ENCODE measurements around the gene TMOD4.

Gene TMOD4

DNA sequence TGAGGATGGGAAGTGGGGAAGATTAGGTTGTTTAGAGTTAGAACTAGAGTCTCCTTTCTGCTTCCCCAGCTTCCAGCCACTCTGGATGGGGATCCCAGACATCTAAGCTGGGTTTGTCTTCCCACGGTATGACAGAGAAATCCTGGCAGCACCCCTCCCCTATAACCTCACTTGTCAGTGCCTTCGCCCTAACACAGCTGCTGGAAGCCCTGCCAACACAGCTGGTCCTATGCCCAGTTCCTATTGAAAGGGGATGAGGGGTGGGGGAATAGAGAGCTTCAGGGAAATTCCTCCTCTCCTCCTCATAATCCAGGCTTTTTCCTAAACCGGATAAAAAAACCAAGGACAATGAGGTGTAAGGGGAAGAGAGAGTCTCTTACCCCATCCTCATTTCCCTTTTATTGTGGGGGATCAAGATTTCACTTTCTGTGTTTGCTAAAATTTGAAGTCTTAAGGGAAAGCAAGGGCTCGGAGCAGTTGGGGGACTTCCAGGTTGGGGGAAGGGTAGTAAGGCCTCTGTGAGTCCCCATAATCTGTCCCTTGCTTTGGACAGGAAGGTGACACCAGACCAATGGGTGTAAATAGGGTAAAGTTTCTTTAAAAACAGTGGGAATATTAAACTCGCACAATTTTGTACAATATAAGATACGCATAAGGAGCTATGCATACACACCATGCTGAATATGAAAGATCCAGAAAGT is 590 bp downstream of the TMOD4 start:
- DNase-seq (ENCODE audit: extremely low read depth, low read depth): no peak
- TF ChIP-seq, protein P1, sequence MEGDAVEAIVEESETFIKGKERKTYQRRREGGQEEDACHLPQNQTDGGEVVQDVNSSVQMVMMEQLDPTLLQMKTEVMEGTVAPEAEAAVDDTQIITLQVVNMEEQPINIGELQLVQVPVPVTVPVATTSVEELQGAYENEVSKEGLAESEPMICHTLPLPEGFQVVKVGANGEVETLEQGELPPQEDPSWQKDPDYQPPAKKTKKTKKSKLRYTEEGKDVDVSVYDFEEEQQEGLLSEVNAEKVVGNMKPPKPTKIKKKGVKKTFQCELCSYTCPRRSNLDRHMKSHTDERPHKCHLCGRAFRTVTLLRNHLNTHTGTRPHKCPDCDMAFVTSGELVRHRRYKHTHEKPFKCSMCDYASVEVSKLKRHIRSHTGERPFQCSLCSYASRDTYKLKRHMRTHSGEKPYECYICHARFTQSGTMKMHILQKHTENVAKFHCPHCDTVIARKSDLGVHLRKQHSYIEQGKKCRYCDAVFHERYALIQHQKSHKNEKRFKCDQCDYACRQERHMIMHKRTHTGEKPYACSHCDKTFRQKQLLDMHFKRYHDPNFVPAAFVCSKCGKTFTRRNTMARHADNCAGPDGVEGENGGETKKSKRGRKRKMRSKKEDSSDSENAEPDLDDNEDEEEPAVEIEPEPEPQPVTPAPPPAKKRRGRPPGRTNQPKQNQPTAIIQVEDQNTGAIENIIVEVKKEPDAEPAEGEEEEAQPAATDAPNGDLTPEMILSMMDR (IDR thresholded peaks at IDR 0.05; ENCODE audit: low read depth, low read length, missing control alignments): no peak
- H3K4me3 ChIP-seq (replicated peaks; ENCODE audit: low read depth, low read length): no peak overlapping the region

DNA sequence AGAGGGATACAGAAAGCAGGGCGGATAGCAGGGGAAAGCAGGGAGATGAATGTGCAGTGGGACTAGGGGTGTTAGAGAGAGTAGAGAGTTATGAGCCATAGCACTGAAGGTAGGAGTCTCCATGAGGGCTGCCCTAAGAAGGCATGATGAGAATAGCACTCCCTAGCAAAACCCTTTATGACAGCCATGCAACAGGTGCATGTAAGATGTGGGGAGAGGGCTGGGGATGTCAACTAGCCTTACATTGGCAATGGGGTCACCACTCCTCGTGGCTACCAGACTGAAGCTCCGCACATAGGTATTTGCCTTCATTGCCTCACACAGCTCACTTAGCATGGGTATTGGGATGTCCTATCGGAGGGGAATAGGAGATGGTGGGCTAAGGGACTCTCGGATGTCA is 4.6 kb downstream of the TMOD4 start:
- TF ChIP-seq, protein P1 (IDR thresholded peaks at IDR 0.05; ENCODE audit: low read depth, low read length, missing control alignments): no peak
- DNase-seq (ENCODE audit: extremely low read depth, low read depth): no peak
- no peak overlapping the region for H3K4me3 ChIP-seq (replicated peaks; ENCODE audit: low read depth, low read length)

DNA sequence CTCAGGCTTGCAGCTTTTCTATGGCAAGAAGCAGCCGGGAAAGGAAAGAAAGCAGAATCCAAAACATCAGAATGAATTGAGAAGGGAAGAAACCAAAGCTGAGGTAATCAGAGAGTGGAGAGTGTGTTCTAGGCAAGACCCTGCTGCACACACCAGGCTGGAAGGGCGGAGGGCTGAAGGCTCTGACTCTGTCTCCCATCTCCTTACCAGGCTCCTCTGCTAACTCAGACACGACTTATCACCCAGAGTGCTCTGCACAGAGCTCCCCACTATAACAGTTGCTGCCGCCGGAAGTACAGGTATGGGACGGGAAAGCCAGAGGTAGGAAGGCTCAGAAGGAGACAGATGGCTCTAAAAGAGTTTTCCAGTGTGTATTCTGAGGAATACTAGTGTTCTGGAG is 8.7 kb downstream of the TMOD4 start:
- no peak for DNase-seq (ENCODE audit: extremely low read depth, low read depth)
- H3K4me3 ChIP-seq (replicated peaks; ENCODE audit: low read depth, low read length): peak overlapping the region; percentile 100
- TF ChIP-seq, protein P1 (IDR thresholded peaks at IDR 0.05; ENCODE audit: low read depth, low read length, missing control alignments): no peak

DNA sequence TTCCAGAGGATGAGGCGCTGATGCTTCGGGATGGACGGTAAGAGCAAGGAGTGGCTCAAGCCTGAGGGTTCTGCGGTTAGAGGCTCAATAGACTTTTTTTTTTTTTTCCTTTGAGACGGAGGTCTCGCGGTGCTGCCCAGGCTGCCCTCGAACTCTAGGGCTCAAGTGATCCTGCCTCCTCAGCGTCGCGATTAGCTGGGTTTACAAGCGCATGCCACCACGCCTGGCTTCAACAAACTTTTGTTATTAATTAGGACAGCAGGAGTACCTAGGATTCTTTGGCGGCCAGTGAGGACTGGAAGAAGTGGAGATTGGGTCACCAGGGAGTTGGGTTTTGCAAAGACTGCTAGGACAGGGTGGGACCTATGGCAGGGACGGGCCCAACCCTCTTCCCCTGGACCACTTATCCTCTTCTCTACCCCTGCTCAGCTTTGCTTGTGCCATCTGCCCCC is 9.2 kb downstream of the TMOD4 start:
- DNase-seq (ENCODE audit: extremely low read depth, low read depth): no peak
- peak overlapping the region; percentile 100 for H3K4me3 ChIP-seq (replicated peaks; ENCODE audit: low read depth, low read length)
- TF ChIP-seq, protein P1 (IDR thresholded peaks at IDR 0.05; ENCODE audit: low read depth, low read length, missing control alignments): no peak

DNA sequence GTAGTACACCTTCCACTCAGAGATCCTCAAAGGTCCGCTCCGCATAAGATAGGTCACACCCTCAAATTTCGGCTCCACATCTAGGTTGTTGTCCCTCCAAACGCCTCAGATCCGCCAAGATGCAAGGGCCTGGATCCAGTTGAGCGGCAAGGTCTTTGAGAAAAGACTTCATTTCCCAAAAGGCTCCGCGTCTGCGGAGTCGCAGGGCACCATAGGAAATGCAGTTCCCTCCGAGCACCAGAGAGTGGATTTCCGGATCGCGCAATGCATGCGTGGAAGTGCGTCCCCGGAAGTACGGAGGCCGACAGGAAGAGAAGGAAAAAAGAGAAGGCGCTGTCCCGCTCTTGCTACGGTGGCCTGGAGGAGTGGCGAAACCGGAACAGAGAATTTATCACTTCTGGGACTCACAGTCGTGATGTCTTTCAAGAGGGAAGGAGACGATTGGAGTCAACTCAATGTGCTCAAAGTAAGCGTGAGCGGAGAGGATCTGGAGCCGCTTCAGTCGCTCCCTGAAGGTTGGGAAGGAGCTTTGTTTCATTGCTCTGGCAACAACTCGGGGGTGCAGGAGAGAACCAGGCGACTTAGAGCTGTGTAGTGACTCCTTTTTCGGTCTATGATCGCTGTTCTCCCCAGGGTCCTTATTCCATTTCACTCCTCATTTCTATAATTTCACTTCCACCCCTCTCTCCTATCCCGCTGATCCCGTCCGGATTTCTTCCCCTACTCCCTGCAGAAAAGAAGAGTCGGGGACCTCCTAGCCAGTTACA is 9.9 kb downstream of the TMOD4 start, which contains the start of the genes LYSMD1 and SCNM1:
LYSMD1 (minus strand) TSS at position 165 of the 767 bp plus-strand sequence. CDS start 644 bp downstream, outside the sequence.
SCNM1 (plus strand) TSS at position 407 of the 767 bp plus-strand sequence; CDS start at position 416, 9 bp downstream.
- TF ChIP-seq, protein P1 (IDR thresholded peaks at IDR 0.05; ENCODE audit: low read depth, low read length, missing control alignments): no peak
- peak; percentile 98 for DNase-seq (ENCODE audit: extremely low read depth, low read depth)

DNA sequence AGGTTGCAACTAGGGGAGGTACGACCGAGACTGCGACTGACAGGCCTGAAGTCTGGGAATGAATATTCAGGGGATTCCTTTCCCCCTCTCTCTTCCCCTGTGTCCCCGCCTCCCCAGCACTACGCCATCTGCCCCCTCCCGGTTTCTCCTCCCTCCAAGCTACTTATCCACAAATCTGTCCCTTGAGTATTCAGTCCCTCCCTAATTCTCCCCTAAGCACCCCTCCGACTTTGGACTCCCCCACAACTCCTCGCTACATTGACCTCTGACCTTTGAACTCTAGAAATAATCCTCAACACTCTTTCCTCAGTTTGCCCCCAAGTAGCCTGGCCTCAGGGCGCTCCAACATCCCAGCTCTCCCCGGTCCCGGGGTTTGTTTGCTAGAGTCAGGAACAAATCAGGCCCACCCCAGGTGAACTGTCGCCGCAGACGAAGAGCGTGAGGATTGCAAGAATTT is 10.5 kb downstream of the TMOD4 start:
- no peak for DNase-seq (ENCODE audit: extremely low read depth, low read depth)
- TF ChIP-seq, protein P1 (IDR thresholded peaks at IDR 0.05; ENCODE audit: low read depth, low read length, missing control alignments): no peak
- H3K4me3 ChIP-seq (replicated peaks; ENCODE audit: low read depth, low read length): peak overlapping the region; percentile 100

More for the DNA sequence above, 9.9 kb downstream of the TMOD4 start, which contains the start of the genes LYSMD1 and SCNM1:
- peak within 1 kb of the TSS; percentile 100 for H3K4me3 ChIP-seq (replicated peaks; ENCODE audit: low read depth, low read length)

All from HFF-Myc (cell line).